ENCODE data around the gene PDE3A.

- TF ChIP-seq EZH2 (IDR thresholded peaks at IDR 0.05) (no peak), POLR2AphosphoS5 (IDR thresholded peaks at IDR 0.05; ENCODE audit: borderline replicate concordance, low read depth, low read length) (no peak), FOXP2 (optimal IDR thresholded peaks at IDR 0.05; ENCODE audit: control extremely low read depth, extremely low read length, insufficient read depth) (no peak)
Measured at GRCh38 chr12:20360407-20360806, 7.9 kb upstream of the PDE3A start.

Measured in SK-N-MC (cell line).